ENCODE measurements around the gene CD300LG. TPM values are rescaled to one million over a fixed set of nuclear protein-coding genes. Genes with fewer than 3 reads are reported as not detected.
A peak's percentile ranks its signal among the peaks of the same experiment; 100 is the strongest.

CD300LG gene
- polyA plus RNA-seq, 2 of the 4 experiments (the other 2 are of a cell fraction) = not detected

GRCh38 chr17:43878260-43879175 lies 31.5 kb downstream of the CD300LG start (continued):
- TF ChIP-seq KDM5A (IDR thresholded peaks at IDR 0.05) = no peak
- no peak for TF ChIP-seq HEYL (CRISPR knock-in tag; IDR thresholded peaks at IDR 0.05)
- TF ChIP-seq TFCP2L1 (CRISPR knock-in tag; IDR thresholded peaks at IDR 0.05) = peak; percentile 64; the same call in 1 of the 2 replicates
- no peak for TF ChIP-seq PBX3 (IDR thresholded peaks at IDR 0.05)
- TF ChIP-seq CHD4 (IDR thresholded peaks at IDR 0.05; ENCODE audit: borderline replicate concordance) = no peak

GRCh38 chr17:43879723-43880419 lies 32.9 kb downstream of the CD300LG start:
- H3K4me1 ChIP-seq = peaks cover 5% of the 10 kb centered on the region
- FAIRE-seq (no peak), DNase-seq (ENCODE audit: low read depth in 1 of 2, low spot score in 1 of 2) (no peak), ATAC-seq (peak; percentile 9 to 10; a peak in 3 of 6 replicates)
- peak; percentile 50 for TF ChIP-seq ZFP36 (IDR thresholded peaks at IDR 0.05; ENCODE audit: borderline replicate concordance, partially characterized antibody)
- TF ChIP-seq HMGXB4 (CRISPR knock-in tag; IDR thresholded peaks at IDR 0.05; ENCODE audit: borderline replicate concordance) = no peak
- H3K4me3 ChIP-seq = no peak overlapping the region
- ChIA-PET POLR2A (no interaction called here), CTCF (interaction anchor here (0.6 to 9.7 kb wide), 34 partner anchors 9 to 396 kb away, joined by 3 to 412 read pairs (median 5); partner anchors contain the start of genes CD300LG, DHX8, HDAC5 and MPP2)
- no peak overlapping the region for H3K27ac ChIP-seq
- no peaks in the 10 kb centered on the region for H3K9me3 ChIP-seq
- no peak overlapping the region for H3K4me2 ChIP-seq
- 77% methylated on average over 20 of the region's 20 CpGs for WGBS (ENCODE audit: missing lambda C conversion rate)

GRCh38 chr17:43880420-43880991 lies 33.5 kb downstream of the CD300LG start:
- 42% methylated on average over 14 of the region's 20 CpGs for WGBS (ENCODE audit: missing lambda C conversion rate)
- Histone ChIP-seq H3K4me3 (no peak overlapping the region), H3K4me2 (no peak overlapping the region), H3K4me1 (peaks cover 5% of the 10 kb centered on the region), H3K27ac (no peak overlapping the region), H3K9me3 (no peaks in the 10 kb centered on the region)
- CTCF ChIA-PET = interaction anchor here (0.6 to 9.7 kb wide), 34 partner anchors 10 to 397 kb away, joined by 3 to 412 read pairs (median 4); partner anchors contain the start of genes CD300LG, DHX8, HDAC5 and MPP2
- FAIRE-seq (peak; percentile 54), DNase-seq (ENCODE audit: low read depth in 1 of 2, low spot score in 1 of 2) (peak; percentile 74 to 94), ATAC-seq (peak; percentile 41 to 73; a peak in 5 of 6 replicates)
- POLR2A ChIA-PET = no interaction called here
- TF ChIP-seq HES2 (IDR thresholded peaks at IDR 0.05) (no peak), RAD21 (conservative IDR thresholded peaks at IDR 0.05 in 1 of 2, IDR thresholded peaks at IDR 0.05 in 1 of 2) (peak; percentile 33 to 34; a peak in 2 of 5 replicates), SREBF2 (IDR thresholded peaks at IDR 0.05) (no peak), GATA3 (IDR thresholded peaks at IDR 0.05; ENCODE audit: borderline replicate concordance) (no peak), EHMT2 (IDR thresholded peaks at IDR 0.05; ENCODE audit: low read depth) (no peak), MAZ (IDR thresholded peaks at IDR 0.05; ENCODE audit: borderline replicate concordance, low read depth, low read length) (no peak), SMC3 (IDR thresholded peaks at IDR 0.05) (peak; percentile 45; the same call in 2 of the 3 replicates), PBX3 (IDR thresholded peaks at IDR 0.05) (no peak), CTCF (IDR thresholded peaks at IDR 0.05) (peak; percentile 62)
